Uterus (tissue), 2 donors: ENCODE results near the gene FAM117A.

Experiments used
- POLR2A ChIP-seq, 2 donors: fragments of 450-650 bp; IDR thresholded peaks; one replicate each; pipeline ENCODE4 v1.6.1; 2016; ENCODE audit warnings: antibody characterized with exemption in 2 of 2, mild to moderate bottlenecking in 1 of 2, moderate library complexity in 1 of 2
- TF ChIP-seq, protein P1 (sequence below), 4 experiments: fragments of 200-600 bp in 2 of 4; fragments of 450-650 bp in 2 of 4; sonication (generic) in 2 of 4; IDR thresholded peaks; one replicate each; pipeline ENCODE4 v1.5.1; 2016 to 2019; ENCODE audit warnings: antibody characterized with exemption in 4 of 4, mild to moderate bottlenecking in 2 of 4, moderate library complexity in 1 of 4

DNA sequence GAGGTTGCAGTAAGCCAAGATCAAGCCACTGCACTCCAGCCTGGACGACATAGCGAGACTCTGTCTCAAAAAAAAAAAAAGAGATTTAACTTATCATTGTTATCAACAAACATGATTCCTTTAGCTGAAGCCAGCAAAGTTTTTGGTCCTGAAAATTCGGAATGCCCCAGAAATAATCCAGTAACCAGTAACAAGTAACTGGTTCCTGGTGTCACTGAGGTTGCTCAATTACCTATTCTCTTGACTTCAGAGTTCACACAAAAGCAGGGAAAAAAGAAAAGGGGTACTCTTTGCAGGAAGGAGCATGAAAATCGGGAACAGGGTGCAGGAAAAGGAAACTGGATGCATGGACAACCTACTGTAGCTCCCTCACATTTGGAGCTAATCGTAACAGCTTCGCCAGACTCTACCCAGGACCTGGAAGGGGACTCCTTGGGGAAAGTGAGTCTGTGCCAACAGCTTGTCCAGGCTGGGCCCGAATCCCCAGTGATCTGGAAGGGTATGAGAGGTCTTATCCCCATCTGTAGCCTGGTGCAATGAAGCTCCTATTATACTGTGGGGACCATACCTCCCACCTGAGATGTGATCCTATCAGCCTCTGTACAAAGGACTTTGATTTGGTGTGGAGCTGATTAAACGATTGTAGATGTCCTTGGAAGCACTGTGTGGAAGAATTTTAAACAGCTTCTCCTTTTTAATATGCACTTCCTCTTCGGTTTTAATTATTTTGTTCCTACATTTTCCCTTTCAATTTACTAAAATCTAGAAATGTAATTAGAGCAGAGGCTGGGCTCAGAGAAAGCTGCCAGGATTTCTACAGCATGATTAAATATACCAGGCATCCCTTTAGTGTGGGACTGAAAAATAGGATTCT lies 82.6 kb downstream of the FAM117A start:
- TF ChIP-seq, protein P1, sequence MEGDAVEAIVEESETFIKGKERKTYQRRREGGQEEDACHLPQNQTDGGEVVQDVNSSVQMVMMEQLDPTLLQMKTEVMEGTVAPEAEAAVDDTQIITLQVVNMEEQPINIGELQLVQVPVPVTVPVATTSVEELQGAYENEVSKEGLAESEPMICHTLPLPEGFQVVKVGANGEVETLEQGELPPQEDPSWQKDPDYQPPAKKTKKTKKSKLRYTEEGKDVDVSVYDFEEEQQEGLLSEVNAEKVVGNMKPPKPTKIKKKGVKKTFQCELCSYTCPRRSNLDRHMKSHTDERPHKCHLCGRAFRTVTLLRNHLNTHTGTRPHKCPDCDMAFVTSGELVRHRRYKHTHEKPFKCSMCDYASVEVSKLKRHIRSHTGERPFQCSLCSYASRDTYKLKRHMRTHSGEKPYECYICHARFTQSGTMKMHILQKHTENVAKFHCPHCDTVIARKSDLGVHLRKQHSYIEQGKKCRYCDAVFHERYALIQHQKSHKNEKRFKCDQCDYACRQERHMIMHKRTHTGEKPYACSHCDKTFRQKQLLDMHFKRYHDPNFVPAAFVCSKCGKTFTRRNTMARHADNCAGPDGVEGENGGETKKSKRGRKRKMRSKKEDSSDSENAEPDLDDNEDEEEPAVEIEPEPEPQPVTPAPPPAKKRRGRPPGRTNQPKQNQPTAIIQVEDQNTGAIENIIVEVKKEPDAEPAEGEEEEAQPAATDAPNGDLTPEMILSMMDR (IDR thresholded peaks at IDR 0.05): no peak
- no peak for TF ChIP-seq POLR2A (IDR thresholded peaks at IDR 0.05)
